DND-41 (cell line): ENCODE data around the gene ARGFX.

ENCODE experiments used
- CTCF ChIP-seq: IDR thresholded peaks from 2 replicates; pipeline ENCODE4 v1.5.1; 2012; ENCODE audit warnings: borderline replicate concordance, low read length, moderate library complexity, mild to moderate bottlenecking; ENCODE audit not compliant: poor library complexity, severe bottlenecking; ENCODE audit errors: extremely low read depth
- EZH2 ChIP-seq: IDR thresholded peaks from 3 replicates; pipeline ENCODE4 v1.6.1; 2012; ENCODE audit warnings: borderline replicate concordance, low read depth, mild to moderate bottlenecking, moderate library complexity, low read length, inconsistent platforms; ENCODE audit not compliant: severe bottlenecking

GRCh38 chr3:121574449-121574848 is 6.7 kb downstream of the ARGFX start:
- TF ChIP-seq EZH2 (no peak), CTCF (no peak)
